GF-D8 (cell line): ENCODE results near the gene SNAP25.

Source experiments
- DNase-seq: peaks from one replicate; lab custom pipeline; 2025; lab: John Stamatoyannopoulos, UW

SNAP25 gene

DNA sequence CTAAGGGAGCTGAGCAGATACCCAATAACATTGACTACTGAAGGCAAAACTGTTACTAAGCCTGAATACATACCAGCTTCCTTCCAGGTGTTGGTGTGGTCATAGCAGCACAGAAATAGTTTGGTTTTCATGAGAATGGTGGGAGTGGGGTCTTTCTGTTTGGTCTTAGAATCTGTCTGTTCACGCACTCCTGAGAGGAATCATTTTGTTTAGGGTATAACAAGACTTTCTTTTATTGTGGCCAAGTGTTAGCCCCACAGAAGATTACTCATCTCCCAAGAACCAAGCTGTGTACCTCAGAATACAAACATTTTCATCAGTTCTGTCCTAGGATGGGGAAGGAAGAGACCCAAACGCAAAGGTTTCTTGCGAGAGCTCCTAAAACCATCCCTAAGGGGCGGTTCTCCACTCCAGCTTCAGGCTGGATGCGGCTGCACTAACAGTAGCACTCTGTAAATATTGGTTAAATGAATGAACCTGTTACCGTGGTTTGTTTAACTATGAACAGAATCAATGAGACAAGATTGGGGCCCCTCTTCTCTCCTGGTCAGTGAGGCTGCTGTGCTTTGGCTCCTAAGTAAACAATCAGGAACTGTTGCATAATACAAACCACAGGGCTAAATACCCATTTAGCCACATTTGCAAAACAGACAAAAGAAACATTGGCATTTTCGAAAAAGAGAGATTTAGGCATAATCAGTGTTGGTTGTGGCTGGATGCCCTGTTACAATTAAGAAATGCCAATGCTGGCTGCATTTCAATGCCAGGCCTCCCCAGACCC is 44.9 kb downstream of the SNAP25 start:
- no peak for DNase-seq

DNA sequence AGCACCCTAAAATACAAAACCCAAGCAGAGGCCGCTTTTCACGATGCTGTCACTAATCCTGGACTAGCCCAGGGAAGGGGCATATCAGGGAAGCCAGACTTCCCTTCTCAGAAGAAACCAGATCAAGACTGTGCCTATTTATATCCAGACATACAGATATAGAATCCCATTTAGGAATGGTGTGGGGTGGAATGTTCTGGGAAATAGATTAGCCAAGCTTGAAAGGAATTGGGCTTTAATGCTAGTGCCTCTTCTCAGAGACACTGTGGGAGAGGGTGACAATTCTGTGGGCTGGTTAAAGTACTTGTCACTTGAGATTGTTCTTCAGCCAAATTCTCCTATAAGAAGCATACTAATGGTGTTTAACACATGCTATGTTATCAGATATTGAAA is 45.5 kb downstream of the SNAP25 start:
- DNase-seq, result no peak

DNA sequence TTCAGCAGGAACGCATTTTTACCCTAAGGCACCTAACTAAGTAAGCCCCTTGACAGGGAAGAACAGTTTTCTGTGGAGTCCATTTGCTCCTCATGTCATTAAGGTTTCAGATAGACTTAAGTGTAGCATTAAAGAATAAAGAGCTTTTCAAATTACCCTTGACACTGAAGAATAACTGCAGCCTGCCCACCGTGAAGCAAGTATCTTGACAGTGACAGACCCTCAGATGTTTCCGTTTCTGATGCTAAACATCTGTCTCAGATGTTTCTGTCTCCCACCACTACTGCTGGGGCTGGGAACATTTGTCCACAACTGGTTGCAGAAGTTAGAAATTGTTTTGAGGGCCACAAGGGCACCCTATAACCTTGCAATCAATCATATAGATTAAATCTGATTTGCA is 50.0 kb downstream of the SNAP25 start:
- DNase-seq, result no peak

DNA sequence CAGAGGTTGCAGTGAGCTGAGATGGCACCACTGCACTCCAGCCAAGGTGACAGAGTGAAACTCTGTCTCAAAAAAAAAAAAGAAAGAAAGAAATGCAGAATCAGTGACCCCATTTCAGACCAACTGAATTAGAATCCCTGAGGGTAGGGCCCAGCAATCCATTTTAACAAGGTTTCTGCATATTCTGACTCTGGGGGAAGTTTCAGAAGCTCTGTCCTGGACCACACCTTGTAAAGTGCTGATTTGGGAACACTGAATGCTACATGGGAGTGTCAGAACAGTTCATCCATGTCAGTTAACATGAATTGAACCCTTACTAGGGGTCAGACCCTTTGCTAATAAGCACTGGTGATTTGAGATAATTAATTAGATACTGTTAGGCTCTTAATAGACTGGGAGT is 52.0 kb downstream of the SNAP25 start:
- DNase-seq, result no peak

DNA sequence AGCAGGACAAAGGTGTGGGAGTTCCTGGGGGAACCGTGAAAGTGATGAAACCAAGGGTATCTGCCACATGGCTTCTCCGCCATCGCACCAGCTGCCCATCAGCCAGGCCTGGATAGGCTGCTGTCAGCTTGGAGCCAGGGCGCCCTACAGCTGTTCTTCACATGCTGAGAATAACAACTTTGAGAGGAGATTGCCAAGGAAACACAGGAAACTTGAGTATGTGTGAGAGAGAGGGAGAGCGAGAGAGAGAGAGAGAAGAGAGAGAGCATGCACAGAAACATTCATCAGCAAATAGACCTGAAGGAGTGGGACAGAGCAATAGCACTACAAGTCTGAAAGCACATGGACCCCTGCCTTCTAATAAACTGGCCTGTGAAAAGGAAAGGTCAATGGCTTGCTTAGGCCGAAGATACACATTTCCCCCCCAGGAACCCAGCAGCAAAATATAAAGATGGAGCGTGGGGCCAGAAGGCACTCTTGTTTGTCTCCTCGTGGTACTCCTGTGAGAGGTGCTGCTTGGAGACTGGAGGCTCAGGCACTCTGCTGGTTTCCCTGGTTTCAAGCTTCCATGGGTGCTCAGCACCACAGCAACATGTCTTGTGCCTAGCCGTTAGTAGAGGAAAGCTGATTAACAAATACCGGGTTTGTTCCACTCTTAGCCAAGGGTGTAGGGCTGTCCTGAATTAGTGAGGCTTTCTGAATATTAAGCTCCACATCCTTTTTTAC is 53.0 kb downstream of the SNAP25 start:
- DNase-seq, result no peak

DNA sequence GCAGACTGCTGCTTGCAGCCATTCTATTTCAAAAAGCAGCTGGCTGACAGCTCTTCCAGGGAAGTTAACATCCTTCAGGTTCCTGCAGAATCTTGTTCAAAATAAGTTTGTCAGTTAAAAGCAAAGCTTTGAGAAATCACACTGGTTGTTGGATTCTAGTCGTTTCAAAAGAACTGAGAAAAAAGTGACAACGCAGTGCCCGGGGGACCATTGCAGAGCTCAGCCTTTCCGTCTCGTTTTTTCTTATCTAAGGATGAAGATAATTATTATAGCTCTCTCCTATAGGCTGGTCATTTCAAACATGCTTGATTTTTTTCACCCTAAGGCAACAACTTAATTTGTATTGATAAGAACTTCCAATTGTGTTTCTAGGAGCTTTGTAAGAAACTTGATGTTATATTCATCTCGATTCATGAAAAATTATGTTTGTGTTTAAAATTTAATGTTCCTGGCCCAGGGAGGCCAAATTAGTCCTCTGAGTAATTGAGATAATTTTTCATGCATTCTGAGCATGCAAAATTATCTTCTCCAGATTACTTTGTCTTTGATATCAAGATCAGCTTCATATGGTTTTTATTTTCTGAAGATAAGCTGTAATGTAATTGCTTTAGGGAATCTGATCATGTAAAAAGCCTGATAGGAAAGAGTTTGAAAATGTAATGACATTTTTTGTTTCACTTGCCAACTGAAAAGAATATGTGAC is 58.4 kb downstream of the SNAP25 start:
- no peak for DNase-seq

DNA sequence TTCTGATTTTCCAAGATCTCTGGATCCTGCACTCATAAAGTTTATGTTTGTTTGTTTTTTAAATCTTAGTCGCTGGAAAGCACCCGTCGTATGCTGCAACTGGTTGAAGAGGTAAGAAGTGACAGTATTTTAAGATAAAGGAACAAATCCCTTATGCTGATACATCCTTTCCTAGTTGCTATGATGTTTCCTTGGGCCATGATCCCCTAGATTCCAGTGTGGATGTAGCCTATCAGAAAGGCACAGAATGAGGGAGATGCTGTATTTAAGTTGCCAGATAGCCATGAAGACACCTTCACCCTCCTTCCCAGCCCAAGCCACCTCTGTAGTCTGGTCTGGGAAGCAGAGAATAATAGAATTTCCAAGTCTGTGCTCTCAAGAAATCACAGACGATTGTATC is 59.0 kb downstream of the SNAP25 start:
- DNase-seq, result no peak

DNA sequence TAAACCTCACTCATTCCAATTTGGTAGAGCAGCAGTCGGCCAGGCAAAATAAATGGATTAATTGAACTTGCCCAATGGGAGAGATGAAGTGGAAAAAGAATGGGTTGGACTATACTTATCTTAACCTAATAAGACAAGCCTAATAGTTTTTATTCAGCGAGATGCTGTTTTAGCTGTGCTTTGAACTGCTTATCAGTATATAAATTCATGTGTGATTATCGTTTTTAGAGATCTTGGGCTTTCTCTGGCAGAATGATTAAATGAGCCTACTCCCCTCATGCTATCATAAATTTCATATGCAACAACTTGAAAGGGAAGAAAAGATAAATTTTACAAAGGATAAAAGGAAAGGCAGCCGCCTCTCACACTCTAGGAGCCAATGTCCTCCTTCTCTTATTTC is 59.8 kb downstream of the SNAP25 start:
- DNase-seq, result no peak

DNA sequence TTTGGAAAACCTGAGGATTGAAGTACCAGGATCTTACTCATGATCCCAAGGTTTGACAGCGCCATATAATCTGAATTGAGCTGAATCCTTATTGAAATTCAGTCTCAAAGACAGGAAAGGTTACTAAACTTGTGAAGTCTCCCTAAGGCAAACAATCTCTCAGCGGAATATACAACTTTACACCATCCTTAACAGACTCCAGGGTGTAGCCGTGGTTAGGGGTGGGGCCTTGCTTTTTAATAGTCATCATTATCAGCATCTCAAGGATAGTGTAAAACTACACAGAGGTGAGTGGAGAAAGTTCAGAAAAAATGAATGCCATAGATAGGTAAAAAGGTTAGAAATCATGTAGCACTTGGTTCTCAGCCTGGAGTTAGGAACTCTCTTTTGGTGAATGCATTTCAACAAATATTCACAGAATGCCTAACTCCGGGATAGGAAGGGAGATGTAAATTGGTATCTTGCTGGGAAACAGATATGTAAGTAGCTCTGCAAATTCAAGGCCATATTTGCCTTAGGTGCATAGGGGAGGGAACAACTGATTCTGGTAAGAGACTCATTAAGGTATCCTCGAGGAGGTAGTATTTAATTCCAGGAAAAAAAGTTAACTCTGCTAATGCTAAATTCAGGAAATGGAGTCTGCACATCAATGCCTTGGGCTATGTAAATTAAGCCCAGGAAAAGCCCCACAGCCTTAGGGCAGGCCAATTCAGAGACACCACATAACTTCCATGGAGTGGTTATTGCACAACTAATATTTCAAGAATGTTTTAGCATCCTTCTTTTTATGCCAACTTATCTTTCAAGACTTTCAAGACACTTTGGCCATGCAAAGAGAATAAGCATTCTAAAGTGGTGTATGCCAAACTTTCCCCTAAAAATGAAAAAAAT is 61.6 kb downstream of the SNAP25 start:
- no peak for DNase-seq

DNA sequence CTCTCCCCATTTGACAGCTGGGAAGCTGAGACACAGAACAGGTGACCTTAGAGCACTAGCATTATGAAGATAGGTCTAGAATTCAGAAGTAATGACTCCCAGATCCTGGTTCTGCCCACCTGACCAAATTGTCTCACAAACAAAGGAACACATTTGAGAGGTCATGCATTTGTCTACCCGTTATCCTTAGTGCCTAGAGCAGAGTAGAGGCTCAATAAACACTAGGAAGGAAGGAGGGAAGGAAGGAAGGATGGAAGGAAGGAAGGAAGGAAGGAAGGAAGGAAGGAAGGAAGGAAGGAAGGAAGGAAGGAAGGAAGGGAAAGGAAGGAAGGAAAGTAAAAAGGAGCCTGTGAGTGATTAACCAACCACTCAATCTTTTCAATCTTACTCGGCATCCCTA is 63.3 kb downstream of the SNAP25 start:
- DNase-seq, result no peak

DNA sequence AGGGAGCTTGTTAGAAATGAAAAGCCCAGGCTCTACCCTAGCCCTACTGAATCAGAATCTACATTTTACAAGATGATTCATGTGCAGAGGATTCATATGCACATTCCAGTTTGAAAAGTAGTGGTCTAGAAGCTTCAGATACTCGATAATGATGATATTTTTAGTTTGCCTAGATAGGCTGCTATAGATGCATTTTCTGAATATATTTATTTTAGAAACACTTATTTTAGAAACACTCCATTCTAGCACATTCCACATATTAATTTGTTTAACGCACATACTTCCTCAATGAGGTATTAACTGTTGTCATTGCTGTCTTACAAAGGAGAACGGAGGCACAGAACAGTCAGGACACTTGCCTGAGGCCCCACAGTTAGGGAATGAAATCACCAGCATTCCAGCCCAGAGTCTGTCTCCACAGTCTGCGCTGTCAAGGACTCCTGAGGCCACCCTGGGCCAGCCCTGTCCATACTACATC is 64.4 kb downstream of the SNAP25 start:
- no peak for DNase-seq

DNA sequence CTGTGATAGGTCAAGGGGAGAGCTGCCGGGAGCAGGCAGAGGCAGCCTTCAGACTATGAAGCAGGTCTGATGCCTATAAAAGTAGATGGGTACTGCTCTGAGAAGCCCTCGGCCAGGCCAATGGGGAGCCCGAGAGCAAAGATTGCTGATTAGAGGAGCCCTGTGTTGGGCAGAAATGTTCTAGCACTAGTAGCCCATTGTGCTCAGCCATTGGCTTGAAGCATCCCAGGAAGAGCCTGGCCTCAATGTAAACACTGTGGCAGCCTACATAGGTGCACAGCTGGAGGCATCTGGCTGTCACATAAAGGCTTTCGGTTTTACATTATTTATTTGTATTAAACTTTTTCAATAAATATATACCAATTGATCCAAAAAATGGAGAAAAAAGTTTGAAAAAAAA is 67.7 kb downstream of the SNAP25 start:
- no peak for DNase-seq

DNA sequence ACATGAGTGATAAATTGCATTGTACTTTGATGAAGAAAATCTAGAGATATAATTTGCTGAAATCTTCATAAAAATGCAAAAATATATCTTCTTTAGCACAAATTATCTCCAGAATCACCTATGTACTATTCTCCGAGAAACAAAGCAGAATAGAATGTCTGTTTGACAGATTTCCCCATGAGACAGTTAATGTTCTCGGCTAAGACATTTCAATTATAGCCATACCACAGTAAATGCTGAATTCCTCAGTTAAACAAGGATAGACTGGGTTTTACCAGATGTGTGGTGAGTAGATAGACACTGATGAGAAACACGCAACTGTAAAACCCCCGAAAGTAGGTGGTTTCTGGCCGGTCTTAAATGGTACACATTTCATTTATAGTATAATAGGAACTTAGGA is 69.8 kb downstream of the SNAP25 start:
- no peak for DNase-seq

DNA sequence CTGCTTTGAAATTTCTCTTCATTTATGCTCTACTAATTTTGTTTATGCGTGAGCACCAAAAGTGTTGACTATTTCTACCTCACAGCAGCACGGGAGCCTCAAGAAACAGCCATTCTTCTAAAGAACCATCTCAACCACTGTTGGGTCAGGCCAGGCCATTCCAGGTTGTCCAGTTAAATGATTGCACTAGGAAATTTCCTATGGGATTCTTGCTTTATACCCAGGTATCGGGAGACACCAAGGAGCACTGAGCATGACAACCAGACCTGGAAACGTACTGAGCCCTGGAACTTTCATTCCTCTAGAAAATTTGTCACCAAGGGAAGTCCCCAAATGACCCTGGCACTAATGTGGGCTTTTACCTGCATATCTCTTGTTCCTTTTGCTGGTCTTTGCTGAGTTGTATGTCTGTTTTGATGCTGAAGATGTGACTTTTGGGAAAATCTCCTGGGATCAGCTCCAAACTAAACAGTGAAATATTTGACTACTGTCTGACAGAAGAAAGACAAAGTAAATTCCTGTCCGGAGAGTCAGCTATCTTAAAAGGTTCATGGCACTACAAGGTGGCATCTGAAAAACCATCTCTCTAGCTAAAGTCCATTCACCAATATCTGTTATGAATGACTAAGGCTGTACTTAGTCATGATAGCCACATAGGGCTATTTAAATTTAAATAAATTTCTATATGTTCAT is 70.5 kb downstream of the SNAP25 start:
- DNase-seq, result no peak

DNA sequence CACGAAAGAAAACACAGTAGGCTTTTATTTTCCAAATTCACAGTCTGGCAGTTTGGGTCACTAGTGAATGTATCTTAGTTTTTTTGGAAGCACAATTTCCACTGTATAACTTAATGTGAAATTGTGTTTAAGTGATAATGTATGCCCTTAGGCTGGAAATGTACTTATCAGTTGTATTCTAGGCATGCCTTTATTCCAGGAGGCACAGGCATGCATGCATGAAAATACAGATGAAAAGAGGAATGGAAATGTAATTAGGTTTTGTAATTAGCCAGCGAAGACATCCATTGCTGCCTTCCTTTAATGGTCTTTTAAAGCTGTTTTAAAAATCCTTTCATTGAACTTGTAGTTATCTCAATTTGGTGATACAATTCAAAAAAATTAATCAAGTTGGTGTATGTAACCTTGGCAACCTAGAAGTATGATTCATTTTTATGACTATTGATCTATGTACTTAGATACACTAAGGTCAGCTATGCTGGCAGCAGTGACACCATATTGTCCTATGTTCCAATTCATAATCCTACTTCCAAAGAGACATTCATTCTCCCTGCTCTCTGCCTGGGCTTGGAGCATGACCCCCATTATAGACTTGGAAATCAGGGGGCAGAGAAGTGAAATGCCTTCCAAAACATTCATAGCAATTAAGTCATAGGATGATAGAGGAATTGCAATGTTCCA is 73.1 kb downstream of the SNAP25 start:
- DNase-seq, result no peak

DNA sequence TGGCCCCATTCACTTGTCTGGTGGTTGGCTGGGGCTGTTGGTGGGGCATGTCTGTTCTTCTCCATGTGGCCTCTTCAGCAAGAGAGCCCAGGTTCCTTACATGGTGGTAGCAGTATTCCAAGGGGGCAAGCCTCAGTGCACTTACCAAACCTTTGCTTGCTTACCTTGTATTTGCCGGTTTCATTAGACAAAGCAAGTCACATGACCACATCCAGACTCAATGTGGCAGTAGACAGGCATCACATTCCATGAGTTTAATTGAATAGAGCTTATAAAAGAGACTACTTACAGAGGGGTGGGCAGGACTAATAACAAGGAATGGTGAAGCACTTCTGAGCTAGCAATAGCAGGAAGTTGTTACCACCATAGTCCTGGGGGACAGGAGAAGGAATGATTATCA is 78.6 kb downstream of the SNAP25 start:
- DNase-seq, result no peak

DNA sequence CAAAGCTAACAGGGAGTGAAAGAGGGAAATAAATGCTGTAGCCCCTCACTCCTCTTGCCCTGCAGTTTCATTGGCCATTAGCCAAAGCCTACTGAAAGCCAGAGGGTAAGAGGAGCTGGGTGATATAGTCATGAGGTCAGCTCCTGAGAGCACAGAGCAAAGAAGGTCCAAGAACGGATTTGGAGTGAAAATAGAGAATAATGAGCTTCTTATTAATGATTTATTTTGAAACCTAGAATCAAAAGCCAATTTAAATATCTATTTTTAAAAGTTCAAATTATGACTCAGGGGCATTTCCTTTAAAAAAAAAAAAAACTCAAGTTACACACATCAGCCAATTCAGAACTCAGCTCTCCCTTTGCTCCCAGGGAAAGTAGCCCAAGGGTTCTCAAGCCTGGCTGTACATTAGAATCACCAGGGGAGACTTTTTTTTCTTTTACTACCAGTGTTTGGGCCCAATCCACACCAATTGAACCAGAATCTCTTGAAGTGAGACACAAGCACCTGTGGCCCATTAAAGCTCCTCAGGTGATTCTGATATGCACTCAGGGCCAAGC is 79.1 kb downstream of the SNAP25 start:
- no peak for DNase-seq

DNA sequence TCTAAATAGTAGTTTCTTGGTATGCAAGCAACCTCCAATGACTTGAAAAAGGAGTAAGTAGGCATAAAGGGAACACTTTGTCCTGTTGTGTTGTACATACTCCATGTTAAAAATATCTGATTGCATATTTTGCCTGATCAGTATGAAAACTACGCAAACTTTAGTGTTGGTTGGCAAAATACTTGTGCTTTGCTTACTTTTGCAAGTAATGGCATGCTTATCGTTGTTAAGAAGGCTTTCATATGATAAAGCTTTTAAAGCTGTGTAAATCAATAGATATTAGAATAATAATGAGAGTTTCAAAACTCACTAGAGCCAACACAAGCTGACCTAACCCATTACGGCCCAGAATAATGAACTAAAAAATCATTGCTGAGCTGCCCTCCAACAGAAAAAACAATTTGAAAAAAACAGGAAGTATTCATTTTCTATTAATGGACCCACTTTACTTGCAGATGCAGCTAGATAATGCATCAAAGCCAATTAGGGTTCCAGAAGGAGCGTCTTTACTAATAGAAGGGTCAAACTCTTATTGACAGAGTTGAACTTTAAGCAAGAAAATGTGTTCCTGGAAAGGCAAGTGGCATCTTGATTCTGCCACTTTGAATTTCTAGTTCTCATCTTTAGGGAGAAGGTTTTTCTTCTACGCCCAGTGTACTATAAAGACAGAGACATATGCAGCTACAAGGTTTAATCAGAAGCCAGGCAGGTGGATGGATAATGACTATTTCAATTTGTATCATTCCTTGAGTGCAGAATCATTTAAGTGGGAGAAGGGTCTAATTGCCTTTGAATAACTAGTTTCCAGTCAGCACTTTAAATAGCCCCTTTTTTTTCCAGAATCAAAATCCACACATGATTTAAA is 82.2 kb downstream of the SNAP25 start:
- DNase-seq, result no peak

DNA sequence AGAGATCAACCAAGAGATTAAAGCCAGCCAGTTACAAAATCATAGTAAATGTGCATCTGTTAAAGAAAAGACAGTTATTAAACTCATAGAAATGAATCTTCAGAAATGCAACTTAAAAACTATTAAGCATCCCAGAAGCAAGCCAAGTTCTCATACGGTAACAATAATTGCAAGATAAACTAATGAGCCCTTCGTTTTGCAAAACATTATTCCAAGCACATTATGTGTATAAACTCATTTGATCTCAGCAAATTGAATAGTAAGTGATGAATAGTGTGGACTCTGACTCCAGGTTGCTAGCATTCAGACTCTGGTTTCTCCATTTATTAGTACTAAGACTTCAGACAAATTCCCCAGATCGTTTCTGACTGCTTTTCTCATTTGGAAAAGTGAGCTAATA is 85.2 kb downstream of the SNAP25 start:
- DNase-seq, result no peak
